Stimulated activated naive B cell treated with anti-CD40 and anti-IgM and Interleukin-4, amounts not matched to agents 10 μg/mL and 1 μg/mL and 100 μg/mL, for 72 hours (primary cell): ENCODE data around the gene GPD1.
"Not testable (repeated sequence)": the region's sequence is repeated elsewhere in the genome, so short reads cannot be mapped to it uniquely, and the experiment has no call there.

Source experiments
- ATAC-seq, 2 donors: fragments of 150-1000 bp; cut with Tn5 transposase; replicated peaks; 2 replicates each; pipeline ENCODE4 v1.10.0; 2021; ENCODE audit warnings: moderate library complexity in 1 of 2
- DNase-seq: peaks from one replicate; pipeline ENCODE4 v3.0.0; 2021
- H3K27ac Mint-ChIP-seq: one replicate; pipeline ENCODE4 v1.8.0; 2022; ENCODE audit warnings: mild to moderate bottlenecking, mixed read lengths
- H3K27me3 Mint-ChIP-seq, 2 donors: one replicate each; pipeline ENCODE4 v1.8.0; 2022; ENCODE audit warnings: mixed read lengths in 2 of 2
- H3K36me3 Mint-ChIP-seq, 2 donors: one replicate each; pipeline ENCODE4 v1.8.0; 2022; ENCODE audit warnings: mixed read lengths in 2 of 2, mild to moderate bottlenecking in 1 of 2
- H3K4me1 Mint-ChIP-seq, 2 donors: one replicate each; pipeline ENCODE4 v1.8.0; 2022; ENCODE audit warnings: mixed read lengths in 2 of 2, mild to moderate bottlenecking in 1 of 2
- H3K4me3 Mint-ChIP-seq, 2 donors: one replicate each; pipeline ENCODE4 v1.8.0; 2022; ENCODE audit warnings: mild to moderate bottlenecking in 2 of 2, mixed read lengths in 2 of 2, moderate library complexity in 1 of 2
- H3K9me3 Mint-ChIP-seq, 2 donors: one replicate each; pipeline ENCODE4 v1.8.0; 2022; ENCODE audit warnings: mixed read lengths in 2 of 2, mild to moderate bottlenecking in 1 of 2

Gene GPD1

DNA sequence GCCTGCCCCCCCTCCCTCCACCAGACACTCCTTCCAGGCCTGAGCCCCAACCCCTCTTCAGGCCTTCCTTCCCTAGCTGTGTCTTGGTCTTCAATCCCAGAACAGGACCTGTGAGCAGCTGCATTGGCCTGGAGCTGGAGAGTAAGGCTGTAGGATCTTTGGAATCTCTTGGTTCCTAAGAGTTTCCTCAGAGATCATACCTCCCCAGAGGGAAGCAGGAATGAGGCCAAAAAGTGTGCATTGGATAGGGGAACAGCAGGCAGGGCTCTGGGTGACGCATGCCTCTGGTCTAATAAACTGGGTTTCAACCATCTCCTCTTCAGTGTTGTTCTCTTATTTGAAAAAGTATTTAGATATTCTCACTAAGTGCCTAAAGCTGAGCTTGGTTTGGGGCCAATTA lies 20.5 kb upstream of the GPD1 start:
- Mint-ChIP-seq H3K4me1 (peaks cover 23 to 44% of the 10 kb centered on the region in 2 donors), H3K9me3 (no peaks in the 10 kb centered on the region)

DNA sequence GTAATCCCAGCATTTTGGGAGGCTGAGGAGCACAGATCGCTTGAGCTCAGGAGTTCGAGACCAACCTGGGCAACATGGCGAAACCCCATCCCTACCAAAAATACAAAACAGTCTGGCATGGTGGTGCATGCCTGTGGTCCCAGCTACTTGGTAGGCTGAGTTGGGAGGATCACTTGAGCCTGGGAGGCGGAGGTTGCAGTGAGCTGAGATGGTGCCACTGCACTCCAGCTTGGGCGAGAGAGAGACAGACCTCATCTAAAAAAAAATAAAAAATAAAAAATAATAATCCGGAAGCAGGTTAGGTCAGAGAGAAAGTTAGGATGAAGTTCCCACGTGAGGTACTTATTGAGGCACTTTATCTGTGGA lies 19.4 kb upstream of the GPD1 start:
- not testable (repeated sequence) for ATAC-seq, DNase-seq, H3K36me3 Mint-ChIP-seq, H3K27me3 Mint-ChIP-seq, H3K9me3 Mint-ChIP-seq
- Mint-ChIP-seq H3K4me3 (peak overlapping the region; percentile 96), H3K4me1 (peaks cover 26 to 49% of the 10 kb centered on the region in 2 donors), H3K27ac (peak overlapping the region; percentile 98)

More for the DNA sequence above, 20.5 kb upstream of the GPD1 start:
- ATAC-seq, result no peak
- DNase-seq, result no peak
- peak overlapping the region; percentile 72 to 85 for H3K4me3 Mint-ChIP-seq
- peak overlapping the region; percentile 93 for H3K27ac Mint-ChIP-seq
- peaks cover 0 to 13% of the 10 kb centered on the region in 2 donors for H3K27me3 Mint-ChIP-seq
- peaks cover 0 to 7% of the 10 kb centered on the region in 2 donors for H3K36me3 Mint-ChIP-seq

GRCh38 chr12:50084775-50085614 lies 18.8 kb upstream of the GPD1 start, which contains the start of gene SMARCD1:
Gene SMARCD1 (plus strand): TSS chr12:50085342. CDS start chr12:50085370, 28 bp downstream.
- ATAC-seq, result peak; percentile 92 to 94
- Mint-ChIP-seq H3K36me3 (peaks cover under 1 to 13% of the 10 kb centered on the region in 2 donors), H3K4me3 (peak within 1 kb of the TSS; percentile 96), H3K4me1 (peaks cover 26 to 49% of the 10 kb centered on the region in 2 donors), H3K27ac (peak within 1 kb of the TSS; percentile 98), H3K27me3 (peaks cover 0 to under 1% of the 10 kb centered on the region in 2 donors), H3K9me3 (no peaks in the 10 kb centered on the region)
- DNase-seq, result peak; percentile 82

DNA sequence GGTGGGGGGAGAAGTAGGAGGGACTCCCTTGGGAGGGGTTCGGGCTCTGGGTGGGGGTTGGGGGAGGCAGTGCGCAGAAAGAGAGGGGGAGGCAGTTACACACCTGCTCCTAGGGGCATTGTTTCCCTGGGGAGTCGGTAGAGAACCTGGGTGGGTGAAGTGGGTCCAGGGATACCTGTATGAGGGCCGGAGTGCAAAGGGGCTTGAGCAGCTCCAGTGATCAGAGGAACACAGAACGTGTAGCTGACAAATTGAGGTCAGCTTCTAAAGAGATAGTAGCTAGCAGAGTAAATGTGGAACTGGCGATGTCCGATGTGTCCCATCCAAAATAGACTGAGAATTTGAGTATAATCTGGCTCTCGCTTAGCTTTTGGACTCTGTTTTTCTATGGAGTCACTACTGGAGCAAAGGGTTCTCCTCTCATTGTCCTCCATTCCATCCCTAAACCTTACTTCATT lies 18.2 kb upstream of the GPD1 start:
- peak overlapping the region; percentile 96 for H3K4me3 Mint-ChIP-seq
- peaks cover 26 to 49% of the 10 kb centered on the region in 2 donors for H3K4me1 Mint-ChIP-seq
- no peaks in the 10 kb centered on the region for H3K9me3 Mint-ChIP-seq
- peak overlapping the region; percentile 98 for H3K27ac Mint-ChIP-seq
- H3K27me3 Mint-ChIP-seq, result no peaks in the 10 kb centered on the region
- peaks cover 5 to 16% of the 10 kb centered on the region in 2 donors for H3K36me3 Mint-ChIP-seq
- ATAC-seq (peak in 1 of 2 donors; percentile 22), DNase-seq (no peak)

DNA sequence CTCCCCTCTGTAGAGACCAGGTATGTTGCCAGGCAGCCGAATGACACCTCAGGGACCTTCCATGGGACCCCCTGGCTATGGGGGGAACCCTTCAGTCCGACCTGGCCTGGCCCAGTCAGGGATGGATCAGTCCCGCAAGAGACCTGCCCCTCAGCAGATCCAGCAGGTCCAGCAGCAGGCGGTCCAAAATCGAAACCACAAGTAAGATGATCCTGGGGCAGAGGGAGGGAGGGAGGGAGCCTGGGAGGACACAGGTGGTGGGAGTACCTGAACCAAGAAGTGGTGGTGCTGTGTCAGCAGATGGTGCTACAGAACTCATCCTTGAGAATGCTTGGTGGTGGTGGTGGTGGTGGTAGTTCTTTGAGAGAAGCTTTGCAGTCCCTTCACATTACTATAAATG lies 17.7 kb upstream of the GPD1 start:
- peak overlapping the region; percentile 98 for H3K27ac Mint-ChIP-seq
- ATAC-seq, result no peak
- H3K4me1 Mint-ChIP-seq, result peaks cover 26 to 49% of the 10 kb centered on the region in 2 donors
- DNase-seq, result no peak
- H3K27me3 Mint-ChIP-seq, result no peaks in the 10 kb centered on the region
- no peaks in the 10 kb centered on the region for H3K9me3 Mint-ChIP-seq
- H3K36me3 Mint-ChIP-seq, result peaks cover 8 to 19% of the 10 kb centered on the region in 2 donors
- H3K4me3 Mint-ChIP-seq, result peak overlapping the region; percentile 96

DNA sequence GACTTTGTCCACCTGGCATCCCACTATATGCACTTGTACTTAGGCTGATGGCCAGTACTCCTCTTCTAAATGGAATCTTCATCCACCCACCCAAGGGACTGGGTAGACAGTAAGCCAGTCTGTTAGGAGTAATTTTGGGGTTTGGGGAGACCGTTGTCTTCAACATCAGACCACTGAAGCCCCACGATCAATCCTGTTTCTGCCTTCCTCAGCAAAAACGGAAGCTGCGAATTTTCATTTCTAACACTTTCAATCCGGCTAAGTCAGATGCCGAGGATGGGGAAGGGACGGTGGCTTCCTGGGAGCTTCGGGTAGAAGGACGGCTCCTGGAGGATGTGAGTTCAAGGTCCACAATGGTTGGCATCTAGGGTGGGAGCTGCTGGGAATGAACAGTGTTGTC lies 16.7 kb upstream of the GPD1 start:
- no peaks in the 10 kb centered on the region for H3K9me3 Mint-ChIP-seq
- DNase-seq (no peak), ATAC-seq (no peak)
- H3K4me1 Mint-ChIP-seq, result peaks cover 26 to 41% of the 10 kb centered on the region in 2 donors
- peaks cover 12 to 23% of the 10 kb centered on the region in 2 donors for H3K36me3 Mint-ChIP-seq
- H3K27ac Mint-ChIP-seq, result no peak overlapping the region
- no peaks in the 10 kb centered on the region for H3K27me3 Mint-ChIP-seq
- no peak overlapping the region for H3K4me3 Mint-ChIP-seq

- Mint-ChIP-seq H3K27me3 (no peaks in the 10 kb centered on the region), H3K36me3 (peaks cover 17 to 23% of the 10 kb centered on the region in 2 donors), H3K4me3 (no peak overlapping the region), H3K4me1 (peaks cover 26 to 41% of the 10 kb centered on the region in 2 donors), H3K9me3 (no peaks in the 10 kb centered on the region), H3K27ac (peak overlapping the region; percentile 57)
- no peak for DNase-seq
- ATAC-seq, result no peak
These were observed 15.8 kb upstream of the GPD1 start for GRCh38 chr12:50087995-50088394.

DNA sequence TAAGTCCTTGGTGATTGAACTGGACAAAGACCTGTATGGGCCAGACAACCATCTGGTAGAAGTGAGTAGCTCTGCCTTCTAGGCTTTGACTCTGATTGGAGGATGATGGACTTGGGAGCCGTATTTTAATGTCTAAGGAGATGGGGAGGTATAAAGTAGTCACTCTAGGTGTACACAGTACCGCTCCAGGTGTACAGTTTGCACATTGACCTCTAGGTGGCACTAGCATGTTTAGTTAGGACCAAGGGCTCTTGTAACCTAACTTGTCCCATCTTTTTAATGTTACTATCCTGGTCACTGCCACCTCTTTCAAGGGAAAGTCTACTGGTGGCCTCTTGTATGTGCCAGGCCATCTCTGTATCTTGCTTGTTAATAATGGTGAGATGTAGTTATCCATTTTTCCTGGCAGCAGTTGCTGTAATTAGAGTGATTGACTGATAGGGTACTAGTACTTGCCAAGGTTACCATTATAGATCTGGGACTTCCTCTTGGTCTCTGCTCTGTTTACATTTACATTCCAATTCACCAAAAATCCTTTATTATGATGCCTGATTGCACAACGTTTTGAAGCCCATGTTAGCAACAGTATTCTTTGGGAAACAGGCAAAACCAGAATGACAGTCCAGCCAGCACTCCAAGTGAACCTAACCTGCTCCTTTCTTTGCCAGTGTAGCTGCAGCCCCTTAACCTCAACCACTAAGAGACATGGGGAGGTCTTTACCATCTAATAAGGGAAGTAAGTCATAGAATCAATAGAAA lies 15.1 kb upstream of the GPD1 start:
- H3K9me3 Mint-ChIP-seq, result no peaks in the 10 kb centered on the region
- ATAC-seq (peak; percentile 27 to 35), DNase-seq (peak; percentile 41)
- H3K36me3 Mint-ChIP-seq, result peaks cover 21 to 23% of the 10 kb centered on the region in 2 donors
- H3K27ac Mint-ChIP-seq, result no peak overlapping the region
- H3K27me3 Mint-ChIP-seq, result no peaks in the 10 kb centered on the region
- H3K4me1 Mint-ChIP-seq, result peaks cover 23 to 35% of the 10 kb centered on the region in 2 donors
- no peak overlapping the region for H3K4me3 Mint-ChIP-seq

- no peak overlapping the region for H3K4me3 Mint-ChIP-seq
- H3K27ac Mint-ChIP-seq, result no peak overlapping the region
- no peaks in the 10 kb centered on the region for H3K9me3 Mint-ChIP-seq
- H3K4me1 Mint-ChIP-seq, result peaks cover 23 to 35% of the 10 kb centered on the region in 2 donors
- ATAC-seq, result no peak
- DNase-seq, result no peak
- H3K27me3 Mint-ChIP-seq, result no peaks in the 10 kb centered on the region
- H3K36me3 Mint-ChIP-seq, result peaks cover 22 to 26% of the 10 kb centered on the region in 2 donors
These were observed 14.1 kb upstream of the GPD1 start for GRCh38 chr12:50089730-50090129.

DNA sequence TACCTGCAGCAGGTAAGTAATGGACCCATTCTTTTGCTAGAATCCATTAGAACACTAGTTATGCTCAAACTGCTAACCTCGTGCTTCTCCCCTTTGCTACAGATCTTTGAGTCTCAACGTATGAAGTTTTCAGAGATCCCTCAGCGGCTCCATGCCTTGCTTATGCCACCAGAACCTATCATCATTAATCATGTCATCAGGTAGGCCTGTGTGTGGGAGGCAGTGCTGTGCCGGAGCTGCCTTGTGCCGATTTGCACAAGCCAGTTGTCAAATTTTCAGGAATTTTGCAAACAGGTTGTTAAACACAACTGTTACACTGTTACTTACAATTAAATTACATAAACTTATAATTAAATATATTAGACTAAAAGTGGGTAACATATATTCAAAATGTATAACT lies 13.4 kb upstream of the GPD1 start:
- H3K4me3 Mint-ChIP-seq, result no peak overlapping the region
- no peaks in the 10 kb centered on the region for H3K9me3 Mint-ChIP-seq
- ATAC-seq (no peak), DNase-seq (no peak)
- H3K27ac Mint-ChIP-seq, result no peak overlapping the region
- H3K36me3 Mint-ChIP-seq, result peaks cover 22 to 32% of the 10 kb centered on the region in 2 donors
- H3K4me1 Mint-ChIP-seq, result peaks cover 23 to 34% of the 10 kb centered on the region in 2 donors
- no peaks in the 10 kb centered on the region for H3K27me3 Mint-ChIP-seq

GRCh38 chr12:50097952-50098351 lies 5.9 kb upstream of the GPD1 start:
- no peak overlapping the region for H3K4me3 Mint-ChIP-seq
- H3K9me3 Mint-ChIP-seq, result no peaks in the 10 kb centered on the region
- no peak overlapping the region for H3K27ac Mint-ChIP-seq
- peaks cover 45 to 73% of the 10 kb centered on the region in 2 donors for H3K36me3 Mint-ChIP-seq
- DNase-seq, result no peak
- peaks cover 5% of the 10 kb centered on the region in 2 donors for H3K4me1 Mint-ChIP-seq
- H3K27me3 Mint-ChIP-seq, result no peaks in the 10 kb centered on the region
- ATAC-seq, result no peak

GRCh38 chr12:50099302-50100008 lies 4.4 kb upstream of the GPD1 start:
- peaks cover 16 to 18% of the 10 kb centered on the region in 2 donors for H3K4me1 Mint-ChIP-seq
- H3K27me3 Mint-ChIP-seq, result no peaks in the 10 kb centered on the region
- no peak for DNase-seq
- no peak for ATAC-seq
- peaks cover 46 to 78% of the 10 kb centered on the region in 2 donors for H3K36me3 Mint-ChIP-seq
- no peak overlapping the region for H3K4me3 Mint-ChIP-seq
- peak overlapping the region; percentile 15 for H3K27ac Mint-ChIP-seq
- H3K9me3 Mint-ChIP-seq, result no peaks in the 10 kb centered on the region

GRCh38 chr12:50100561-50100960 lies 3.2 kb upstream of the GPD1 start:
- ATAC-seq (no peak), DNase-seq (no peak)
- peaks cover 49 to 77% of the 10 kb centered on the region in 2 donors for H3K36me3 Mint-ChIP-seq
- H3K27me3 Mint-ChIP-seq, result no peaks in the 10 kb centered on the region
- peak overlapping the region; percentile 59 for H3K27ac Mint-ChIP-seq
- H3K9me3 Mint-ChIP-seq, result no peaks in the 10 kb centered on the region
- no peak overlapping the region for H3K4me3 Mint-ChIP-seq
- H3K4me1 Mint-ChIP-seq, result peaks cover 17 to 23% of the 10 kb centered on the region in 2 donors

DNA sequence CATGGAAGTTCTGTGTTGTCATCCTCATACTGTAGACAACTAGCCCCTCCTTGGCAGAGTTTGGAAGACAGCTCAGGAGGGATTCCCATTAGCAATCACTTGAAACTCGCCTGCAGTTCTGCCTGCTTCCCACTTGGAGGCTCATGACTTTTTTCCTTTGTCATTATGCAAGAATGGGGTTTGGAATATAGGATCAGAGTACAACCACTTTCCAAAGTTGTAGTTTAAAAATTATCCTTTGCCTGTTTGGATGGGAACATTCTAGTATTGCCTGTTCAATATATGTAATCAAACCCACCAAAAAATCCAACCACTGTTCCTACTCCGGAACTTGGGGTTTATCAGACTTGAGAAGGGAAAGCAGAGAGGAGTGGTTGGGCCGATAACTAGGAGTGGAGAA lies 2.1 kb upstream of the GPD1 start:
- Mint-ChIP-seq H3K27me3 (no peaks in the 10 kb centered on the region), H3K27ac (no peak overlapping the region), H3K36me3 (peaks cover 47 to 73% of the 10 kb centered on the region in 2 donors), H3K9me3 (no peaks in the 10 kb centered on the region), H3K4me3 (no peak overlapping the region), H3K4me1 (peaks cover 19 to 28% of the 10 kb centered on the region in 2 donors)
- DNase-seq (no peak), ATAC-seq (no peak)
